ENCODE data around the gene SAFB. TPM values are rescaled to one million over a fixed set of nuclear protein-coding genes. Genes with fewer than 3 reads are reported as not detected.
"Not testable (repeated sequence)": the region's sequence is repeated elsewhere in the genome, so short reads cannot be mapped to it uniquely, and the experiment has no call there.

SAFB gene
- total RNA-seq, 1 experiment from 2014 or later, result 171 TPM

DNA sequence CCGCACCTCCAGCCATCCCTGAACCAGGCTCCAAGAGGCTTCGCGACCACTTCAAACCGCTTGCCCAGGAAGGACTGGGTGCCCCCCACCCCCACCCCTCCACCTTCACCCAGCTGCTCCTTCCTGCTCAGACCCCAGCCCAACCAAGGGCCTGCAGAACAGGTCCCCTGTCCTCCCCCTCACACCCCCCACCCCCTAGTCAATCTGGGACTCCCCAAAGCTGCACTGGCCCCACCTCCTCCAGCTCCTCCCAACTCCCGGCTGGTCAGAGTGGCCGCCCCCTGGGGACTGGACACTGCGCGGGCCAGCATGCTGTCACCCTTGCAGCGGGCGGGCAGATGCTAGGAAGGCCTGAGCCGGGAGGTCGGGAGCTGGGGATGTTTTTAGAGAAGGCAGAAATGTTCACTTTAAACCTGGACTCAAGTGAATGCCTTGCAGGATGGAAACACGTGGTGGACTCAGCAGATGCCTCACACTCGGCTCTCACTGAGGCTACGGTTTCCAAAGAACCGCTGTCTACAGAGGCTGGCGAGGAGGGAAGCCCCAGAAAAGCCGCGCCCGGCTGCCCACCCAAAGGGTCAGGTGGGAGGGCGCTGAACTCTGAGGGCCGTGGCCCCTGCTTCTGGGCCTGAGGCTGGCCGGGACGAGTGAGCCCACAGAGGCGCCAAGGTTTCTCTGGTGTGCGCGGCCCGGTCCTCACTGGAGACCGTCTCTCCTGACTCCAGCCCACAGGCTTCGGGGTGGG is 75.2 kb downstream of the SAFB start:
- Histone ChIP-seq H3K27ac (ENCODE audit: low read depth, low read length, poor library complexity, severe bottlenecking) (no peak overlapping the region), H3K9me3 (ENCODE audit: low read depth, low read length, poor library complexity, severe bottlenecking) (no peaks in the 10 kb centered on the region), H3K4me1 (ENCODE audit: insufficient read depth, low read length, poor library complexity, severe bottlenecking) (no peaks in the 10 kb centered on the region), H3K36me3 (ENCODE audit: insufficient read depth, low read length, poor library complexity, severe bottlenecking) (peaks cover 73% of the 10 kb centered on the region), H3K27me3 (replicated peaks; ENCODE audit: insufficient read depth, low read depth, low read length, poor library complexity) (no peaks in the 10 kb centered on the region), H3K4me3 (ENCODE audit: low read depth, low read length, poor library complexity, severe bottlenecking) (no peak overlapping the region)
- intact Hi-C loops (cut with micrococcal nuclease; ENCODE audit: unreplicated experiment), result no loop called here
- POLR2A ChIA-PET (ENCODE audit: low non-redundant PET), result no interaction called here
- CTCF ChIA-PET, result no interaction called here
- DNase-seq (ENCODE audit: low spot score), result no peak
- BruUV-seq (replicated peaks), result no TSS peak
- TF ChIP-seq, protein P1, sequence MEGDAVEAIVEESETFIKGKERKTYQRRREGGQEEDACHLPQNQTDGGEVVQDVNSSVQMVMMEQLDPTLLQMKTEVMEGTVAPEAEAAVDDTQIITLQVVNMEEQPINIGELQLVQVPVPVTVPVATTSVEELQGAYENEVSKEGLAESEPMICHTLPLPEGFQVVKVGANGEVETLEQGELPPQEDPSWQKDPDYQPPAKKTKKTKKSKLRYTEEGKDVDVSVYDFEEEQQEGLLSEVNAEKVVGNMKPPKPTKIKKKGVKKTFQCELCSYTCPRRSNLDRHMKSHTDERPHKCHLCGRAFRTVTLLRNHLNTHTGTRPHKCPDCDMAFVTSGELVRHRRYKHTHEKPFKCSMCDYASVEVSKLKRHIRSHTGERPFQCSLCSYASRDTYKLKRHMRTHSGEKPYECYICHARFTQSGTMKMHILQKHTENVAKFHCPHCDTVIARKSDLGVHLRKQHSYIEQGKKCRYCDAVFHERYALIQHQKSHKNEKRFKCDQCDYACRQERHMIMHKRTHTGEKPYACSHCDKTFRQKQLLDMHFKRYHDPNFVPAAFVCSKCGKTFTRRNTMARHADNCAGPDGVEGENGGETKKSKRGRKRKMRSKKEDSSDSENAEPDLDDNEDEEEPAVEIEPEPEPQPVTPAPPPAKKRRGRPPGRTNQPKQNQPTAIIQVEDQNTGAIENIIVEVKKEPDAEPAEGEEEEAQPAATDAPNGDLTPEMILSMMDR (conservative IDR thresholded peaks at IDR 0.05; ENCODE audit: low read depth, low read length), result no peak

DNA sequence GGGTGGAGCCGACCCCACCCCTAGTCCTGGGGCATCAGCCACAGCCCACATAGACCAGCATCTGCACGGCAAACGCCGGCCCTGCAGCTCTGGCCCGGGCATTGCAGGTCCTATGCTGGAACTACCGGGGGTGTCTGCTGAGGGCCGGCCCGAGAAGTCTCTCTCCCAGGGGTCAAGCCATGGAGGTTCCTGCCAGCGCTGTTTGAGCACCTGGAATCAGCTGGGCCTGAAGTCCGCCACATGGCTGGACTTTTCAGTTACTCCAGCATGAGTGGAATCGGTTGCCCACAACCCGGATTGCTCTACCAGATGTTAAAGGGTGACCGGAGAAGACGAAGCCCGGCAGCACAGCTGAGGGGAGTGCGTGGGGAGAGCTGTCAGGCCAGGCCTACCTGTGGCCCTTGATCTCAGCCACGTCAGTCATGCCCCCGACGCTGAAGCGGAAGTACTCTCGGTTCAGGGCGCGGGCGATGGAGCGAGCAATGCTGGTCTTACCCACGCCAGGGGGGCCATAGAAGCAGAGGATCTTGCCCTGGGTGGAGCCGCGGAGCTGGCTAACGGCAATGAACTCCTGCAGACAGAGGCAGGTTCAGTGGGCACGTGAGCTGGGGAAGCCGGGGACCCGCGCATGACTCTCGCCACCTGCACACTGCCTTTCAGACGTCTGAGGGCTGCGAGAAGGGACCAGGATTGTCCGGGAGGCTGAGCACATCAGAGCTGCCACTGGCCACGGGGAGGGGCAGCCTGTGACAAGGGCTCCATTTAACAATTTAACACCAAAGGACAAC is 75.9 kb downstream of the SAFB start:
- BruUV-seq (replicated peaks), result no TSS peak
- Histone ChIP-seq H3K4me3 (ENCODE audit: low read depth, low read length, poor library complexity, severe bottlenecking) (no peak overlapping the region), H3K27ac (ENCODE audit: low read depth, low read length, poor library complexity, severe bottlenecking) (no peak overlapping the region), H3K27me3 (replicated peaks; ENCODE audit: insufficient read depth, low read depth, low read length, poor library complexity) (no peaks in the 10 kb centered on the region), H3K9me3 (ENCODE audit: low read depth, low read length, poor library complexity, severe bottlenecking) (no peaks in the 10 kb centered on the region), H3K4me1 (ENCODE audit: insufficient read depth, low read length, poor library complexity, severe bottlenecking) (no peaks in the 10 kb centered on the region), H3K36me3 (ENCODE audit: insufficient read depth, low read length, poor library complexity, severe bottlenecking) (peaks cover 73% of the 10 kb centered on the region)
- CTCF ChIA-PET, result no interaction called here
- no peak for DNase-seq (ENCODE audit: low spot score)
- intact Hi-C loops (cut with micrococcal nuclease; ENCODE audit: unreplicated experiment), result no loop called here
- no peak for TF ChIP-seq EZH2 (IDR thresholded peaks at IDR 0.05; ENCODE audit: borderline replicate concordance, low read depth, low read length, poor library complexity, severe bottlenecking)
- TF ChIP-seq, protein P1 (conservative IDR thresholded peaks at IDR 0.05; ENCODE audit: low read depth, low read length), result no peak
- POLR2A ChIA-PET (ENCODE audit: low non-redundant PET), result no interaction called here

DNA sequence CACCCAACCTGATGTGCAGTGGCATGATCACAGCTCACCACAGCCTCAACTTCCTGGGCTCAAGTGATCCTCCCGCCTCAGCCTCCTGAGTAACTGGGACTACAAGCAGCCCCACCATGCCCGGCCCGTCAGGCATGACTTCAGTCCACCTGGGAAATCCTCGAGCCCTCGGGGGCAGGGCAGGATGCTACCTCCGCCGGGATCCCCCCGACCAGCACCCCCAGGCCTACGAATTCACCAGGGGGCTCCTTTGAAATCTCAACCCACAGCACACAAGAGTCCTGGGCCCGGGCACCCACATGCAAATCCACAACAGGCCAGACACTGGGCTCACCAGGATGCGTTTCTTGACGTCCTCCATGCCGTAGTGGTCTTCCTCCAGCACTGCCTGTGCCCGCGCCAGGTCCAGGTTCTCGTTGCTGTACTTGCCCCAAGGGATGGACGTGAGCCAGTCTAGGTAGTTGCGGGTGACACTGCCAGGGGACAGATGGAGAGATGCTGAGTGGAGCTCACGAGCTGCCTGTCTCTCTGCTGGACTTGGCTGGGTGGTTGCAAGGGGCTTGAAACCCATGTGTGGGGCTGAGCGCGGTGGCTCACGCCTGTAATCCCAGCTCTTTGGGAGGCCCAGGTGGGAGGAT is 77.7 kb downstream of the SAFB start:
- ChIA-PET CTCF (no interaction called here), POLR2A (ENCODE audit: low non-redundant PET) (no interaction called here)
- H3K4me1 ChIP-seq (ENCODE audit: insufficient read depth, low read length, poor library complexity, severe bottlenecking), result no peaks in the 10 kb centered on the region
- peaks cover 63% of the 10 kb centered on the region for H3K36me3 ChIP-seq (ENCODE audit: insufficient read depth, low read length, poor library complexity, severe bottlenecking)
- no TSS peak for BruUV-seq (replicated peaks)
- H3K27me3 ChIP-seq (replicated peaks; ENCODE audit: insufficient read depth, low read depth, low read length, poor library complexity), result no peaks in the 10 kb centered on the region
- no peak overlapping the region for H3K27ac ChIP-seq (ENCODE audit: low read depth, low read length, poor library complexity, severe bottlenecking)
- no peaks in the 10 kb centered on the region for H3K9me3 ChIP-seq (ENCODE audit: low read depth, low read length, poor library complexity, severe bottlenecking)
- no peak for DNase-seq (ENCODE audit: low spot score)
- no peak for TF ChIP-seq EZH2 (IDR thresholded peaks at IDR 0.05; ENCODE audit: borderline replicate concordance, low read depth, low read length, poor library complexity, severe bottlenecking)
- TF ChIP-seq, protein P1 (conservative IDR thresholded peaks at IDR 0.05; ENCODE audit: low read depth, low read length), result no peak
- no peak overlapping the region for H3K4me3 ChIP-seq (ENCODE audit: low read depth, low read length, poor library complexity, severe bottlenecking)
- intact Hi-C loops (cut with micrococcal nuclease; ENCODE audit: unreplicated experiment), result no loop called here

DNA sequence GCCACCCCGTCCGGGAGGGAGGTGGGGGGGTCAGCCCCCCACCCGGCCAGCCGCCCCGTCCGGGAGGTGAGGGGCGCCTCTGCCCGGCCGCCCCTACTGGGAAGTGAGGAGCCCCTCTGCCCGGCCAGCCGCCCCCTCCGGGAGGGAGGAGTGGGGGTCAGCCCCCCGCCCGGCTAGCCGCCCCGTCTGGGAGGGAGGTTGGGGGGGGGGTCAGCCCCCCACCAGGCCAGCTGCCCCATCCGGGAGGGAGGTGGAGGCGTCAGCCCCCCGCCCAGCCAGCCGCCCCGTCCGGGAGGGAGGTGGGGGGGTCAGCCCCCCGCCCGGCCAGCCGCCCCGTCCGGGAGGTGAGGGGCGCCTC is 79.1 kb downstream of the SAFB start:
- intact Hi-C loops (cut with micrococcal nuclease; ENCODE audit: unreplicated experiment); H3K9me3 ChIP-seq (ENCODE audit: low read depth, low read length, poor library complexity, severe bottlenecking); CTCF ChIA-PET; POLR2A ChIA-PET (ENCODE audit: low non-redundant PET); DNase-seq (ENCODE audit: low spot score); BruUV-seq (replicated peaks); H3K27me3 ChIP-seq (replicated peaks; ENCODE audit: insufficient read depth, low read depth, low read length, poor library complexity); H3K4me3 ChIP-seq (ENCODE audit: low read depth, low read length, poor library complexity, severe bottlenecking); H3K4me1 ChIP-seq (ENCODE audit: insufficient read depth, low read length, poor library complexity, severe bottlenecking); H3K27ac ChIP-seq (ENCODE audit: low read depth, low read length, poor library complexity, severe bottlenecking): not testable (repeated sequence)
- H3K36me3 ChIP-seq (ENCODE audit: insufficient read depth, low read length, poor library complexity, severe bottlenecking), result peaks cover 58% of the 10 kb centered on the region

All from A673 (cell line).